ENCODE results near the gene NOP58. TPM values are rescaled to one million over a fixed set of nuclear protein-coding genes. Genes with fewer than 3 reads are reported as not detected.

NOP58 gene
- total RNA-seq, 1 experiment from 2014 or later, result 48.5 TPM

DNA sequence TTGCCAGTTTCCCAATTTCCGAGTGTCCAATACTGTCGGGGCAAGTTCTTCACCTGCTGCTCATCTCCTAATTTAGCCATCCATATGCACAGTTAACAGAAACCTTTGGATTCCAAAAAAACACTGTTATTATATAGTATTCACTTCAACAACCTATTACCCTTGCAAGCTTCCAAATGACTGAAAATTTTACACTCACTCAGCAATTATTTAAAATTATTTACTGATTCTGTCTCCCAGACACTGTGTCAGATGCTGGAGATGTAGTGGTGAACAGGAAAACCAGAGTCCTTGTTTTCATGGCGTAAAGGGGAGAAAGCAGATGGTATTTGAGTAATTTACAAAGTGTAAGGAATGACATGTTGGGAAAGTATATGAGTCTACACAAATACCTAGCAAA is 56.9 kb downstream of the NOP58 start:
- no peak overlapping the region for H3K4me3 ChIP-seq
- no peaks in the 10 kb centered on the region for H3K79me2 ChIP-seq (ENCODE audit: low read depth)
- H2AFZ ChIP-seq, result no peak overlapping the region
- intact Hi-C loops (cut with micrococcal nuclease; ENCODE audit: unreplicated experiment), result no loop called here
- POLR2A ChIA-PET (ENCODE audit: unreplicated experiment), result no interaction called here
- no peaks in the 10 kb centered on the region for H3K9me3 ChIP-seq (ENCODE audit: insufficient read depth, low read depth)
- BruUV-seq (replicated peaks), result no TSS peak
- no peaks in the 10 kb centered on the region for H3K36me3 ChIP-seq (ENCODE audit: low read depth)
- TF ChIP-seq, protein P1, sequence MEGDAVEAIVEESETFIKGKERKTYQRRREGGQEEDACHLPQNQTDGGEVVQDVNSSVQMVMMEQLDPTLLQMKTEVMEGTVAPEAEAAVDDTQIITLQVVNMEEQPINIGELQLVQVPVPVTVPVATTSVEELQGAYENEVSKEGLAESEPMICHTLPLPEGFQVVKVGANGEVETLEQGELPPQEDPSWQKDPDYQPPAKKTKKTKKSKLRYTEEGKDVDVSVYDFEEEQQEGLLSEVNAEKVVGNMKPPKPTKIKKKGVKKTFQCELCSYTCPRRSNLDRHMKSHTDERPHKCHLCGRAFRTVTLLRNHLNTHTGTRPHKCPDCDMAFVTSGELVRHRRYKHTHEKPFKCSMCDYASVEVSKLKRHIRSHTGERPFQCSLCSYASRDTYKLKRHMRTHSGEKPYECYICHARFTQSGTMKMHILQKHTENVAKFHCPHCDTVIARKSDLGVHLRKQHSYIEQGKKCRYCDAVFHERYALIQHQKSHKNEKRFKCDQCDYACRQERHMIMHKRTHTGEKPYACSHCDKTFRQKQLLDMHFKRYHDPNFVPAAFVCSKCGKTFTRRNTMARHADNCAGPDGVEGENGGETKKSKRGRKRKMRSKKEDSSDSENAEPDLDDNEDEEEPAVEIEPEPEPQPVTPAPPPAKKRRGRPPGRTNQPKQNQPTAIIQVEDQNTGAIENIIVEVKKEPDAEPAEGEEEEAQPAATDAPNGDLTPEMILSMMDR (conservative IDR thresholded peaks at IDR 0.05), result no peak
- TF ChIP-seq EZH2 (IDR thresholded peaks at IDR 0.05; ENCODE audit: low read depth), result no peak
- no peaks in the 10 kb centered on the region for H4K20me1 ChIP-seq (ENCODE audit: insufficient read depth)
- no peaks in the 10 kb centered on the region for H3K9me2 ChIP-seq (ENCODE audit: insufficient read depth)
- no peaks in the 10 kb centered on the region for H3K27me3 ChIP-seq (ENCODE audit: insufficient read depth, low read depth)
- no peaks in the 10 kb centered on the region for H3F3A ChIP-seq (ENCODE audit: insufficient read depth, low read depth)
- no peak for DNase-seq
- H3K27ac ChIP-seq, result no peak overlapping the region
- no peak overlapping the region for H3K4me2 ChIP-seq
- no peaks in the 10 kb centered on the region for H3K4me1 ChIP-seq (replicated peaks; ENCODE audit: insufficient read depth)
- CTCF ChIA-PET, result no interaction called here

DNA sequence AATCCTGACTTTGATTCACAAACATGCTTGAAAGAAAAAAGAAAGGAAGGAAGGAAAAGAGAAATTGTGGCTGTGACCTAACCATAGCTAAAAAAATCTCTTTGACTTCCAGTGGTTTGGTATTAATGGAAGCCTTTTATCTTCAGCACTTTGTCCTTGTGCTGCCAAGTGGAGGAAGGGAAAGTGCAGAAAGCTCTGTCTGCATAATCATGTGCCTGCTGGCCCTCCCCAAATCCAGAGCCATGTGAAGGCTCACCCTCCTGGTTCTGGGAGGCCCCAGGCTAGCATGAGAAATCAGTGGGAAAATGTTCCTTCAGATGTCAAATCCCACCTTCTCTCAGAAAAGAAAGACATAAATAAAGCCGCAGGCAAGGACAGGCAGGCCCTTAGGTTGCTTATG is 62.3 kb downstream of the NOP58 start:
- Histone ChIP-seq H3K4me2 (no peak overlapping the region), H3K9me3 (ENCODE audit: insufficient read depth, low read depth) (no peaks in the 10 kb centered on the region), H3F3A (ENCODE audit: insufficient read depth, low read depth) (no peaks in the 10 kb centered on the region), H2AFZ (no peak overlapping the region), H3K36me3 (ENCODE audit: low read depth) (no peaks in the 10 kb centered on the region), H3K4me1 (replicated peaks; ENCODE audit: insufficient read depth) (no peaks in the 10 kb centered on the region), H3K9me2 (ENCODE audit: insufficient read depth) (no peaks in the 10 kb centered on the region), H3K4me3 (no peak overlapping the region), H3K27me3 (ENCODE audit: insufficient read depth, low read depth) (no peaks in the 10 kb centered on the region), H3K79me2 (ENCODE audit: low read depth) (no peaks in the 10 kb centered on the region), H3K27ac (no peak overlapping the region), H4K20me1 (ENCODE audit: insufficient read depth) (no peaks in the 10 kb centered on the region)
- DNase-seq, result no peak
- POLR2A ChIA-PET (ENCODE audit: unreplicated experiment), result no interaction called here
- intact Hi-C loops (cut with micrococcal nuclease; ENCODE audit: unreplicated experiment), result no loop called here
- TF ChIP-seq, protein P1 (conservative IDR thresholded peaks at IDR 0.05), result no peak
- no peak for TF ChIP-seq EZH2 (IDR thresholded peaks at IDR 0.05; ENCODE audit: low read depth)
- BruUV-seq (replicated peaks), result no TSS peak
- CTCF ChIA-PET, result no interaction called here

DNA sequence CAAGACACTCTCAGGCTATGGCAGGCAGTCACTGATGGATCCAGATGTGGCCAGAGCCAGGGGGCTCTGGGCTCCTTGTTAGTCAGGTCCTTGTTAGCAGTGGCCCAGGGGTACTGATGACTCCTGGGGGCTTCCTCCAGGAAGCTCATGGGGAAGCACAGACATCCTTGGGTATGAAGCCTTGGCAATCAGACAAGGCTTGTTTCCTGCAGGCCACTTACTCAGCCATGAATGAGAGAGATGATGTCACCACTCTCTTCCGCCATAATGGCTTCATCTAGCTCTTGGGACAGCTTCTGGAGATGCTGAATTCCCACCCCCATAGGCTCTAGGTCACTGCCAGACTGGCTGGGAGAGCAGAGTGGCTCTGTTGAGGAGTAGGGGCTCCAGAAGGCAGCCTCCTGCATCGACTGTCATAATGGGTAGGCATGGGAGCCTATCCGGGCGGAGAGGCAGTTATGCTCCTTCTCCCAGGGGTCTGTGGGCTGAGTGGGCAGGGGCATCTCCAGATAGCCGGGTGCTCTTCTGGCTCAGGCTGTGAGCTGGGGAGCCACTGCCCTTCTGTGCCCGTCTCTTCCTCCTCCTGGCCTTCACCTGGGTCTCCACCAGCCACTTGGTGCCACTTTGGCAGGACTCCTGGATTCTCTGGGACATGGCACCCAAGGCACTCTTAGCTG is 70.4 kb downstream of the NOP58 start:
- Histone ChIP-seq H3K79me2 (ENCODE audit: low read depth) (no peaks in the 10 kb centered on the region), H3K4me3 (no peak overlapping the region), H3K36me3 (ENCODE audit: low read depth) (no peaks in the 10 kb centered on the region), H3K27ac (no peak overlapping the region), H3K4me2 (no peak overlapping the region), H3F3A (ENCODE audit: insufficient read depth, low read depth) (no peaks in the 10 kb centered on the region; the same call in 1 of the 2 replicates), H4K20me1 (ENCODE audit: insufficient read depth) (no peaks in the 10 kb centered on the region), H3K4me1 (replicated peaks; ENCODE audit: insufficient read depth) (no peaks in the 10 kb centered on the region), H3K27me3 (ENCODE audit: insufficient read depth, low read depth) (no peaks in the 10 kb centered on the region), H3K9me3 (ENCODE audit: insufficient read depth, low read depth) (no peaks in the 10 kb centered on the region), H3K9me2 (ENCODE audit: insufficient read depth) (no peaks in the 10 kb centered on the region), H2AFZ (no peak overlapping the region)
- no peak for DNase-seq
- intact Hi-C loops (cut with micrococcal nuclease; ENCODE audit: unreplicated experiment), result no loop called here
- no peak for TF ChIP-seq EZH2 (IDR thresholded peaks at IDR 0.05; ENCODE audit: low read depth)
- TF ChIP-seq, protein P1 (conservative IDR thresholded peaks at IDR 0.05), result no peak
- ChIA-PET CTCF (no interaction called here), POLR2A (ENCODE audit: unreplicated experiment) (no interaction called here)
- BruUV-seq (replicated peaks), result no TSS peak

Data from PC-9 (cell line).